ENCODE measurements around the gene TRIM54. TPM values are rescaled to one million over a fixed set of nuclear protein-coding genes. Genes with fewer than 3 reads are reported as not detected.

Gene TRIM54
- total and polyA plus RNA-seq, 9 of the 15 experiments (the other 6 are each of a cell fraction or from before 2014, with no cell fraction given), result not detected

GRCh38 chr2:27322766-27323595 is 40.8 kb downstream of the TRIM54 start, which contains the start of gene MPV17 (continued):
- no peak for TF ChIP-seq ZNF347 (CRISPR knock-in tag; IDR thresholded peaks at IDR 0.05; ENCODE audit: low read depth)
- no peak for TF ChIP-seq CCAR2 (IDR thresholded peaks at IDR 0.05; ENCODE audit: low read depth, low read length)
- TF ChIP-seq GABPA (tag; conservative IDR thresholded peaks at IDR 0.05; ENCODE audit: low read depth), result peak; percentile 94
- TF ChIP-seq CHD2 (IDR thresholded peaks at IDR 0.05; ENCODE audit: low read depth, low read length), result peak; percentile 56; the same call in 1 of the 2 replicates
- 0 out of 2 replicates have a peak, but pooled peaks have one; percentile 25 for TF ChIP-seq SMAD3 (CRISPR knock-in tag; conservative IDR thresholded peaks at IDR 0.05)
- no peak for TF ChIP-seq HOXB6 (CRISPR knock-in tag; IDR thresholded peaks at IDR 0.05; ENCODE audit: borderline replicate concordance)
- no peak for TF ChIP-seq KAT2B (IDR thresholded peaks at IDR 0.05; ENCODE audit: low read depth, low read length)
- 0 out of 2 replicates have a peak, but pooled peaks have one; percentile 34 for TF ChIP-seq THRB (CRISPR knock-in tag; conservative IDR thresholded peaks at IDR 0.05)
- TF ChIP-seq KAT7 (CRISPR knock-in tag; IDR thresholded peaks at IDR 0.05; ENCODE audit: borderline replicate concordance), result 0 out of 2 replicates have a peak, but pooled peaks have one; percentile 30
- peak in 1 of 2 experiments; percentile 89; a peak in 2 of 4 replicates for TF ChIP-seq HDAC1 (IDR thresholded peaks at IDR 0.05)
- no peak for TF ChIP-seq MXD1 (CRISPR knock-in tag; IDR thresholded peaks at IDR 0.05; ENCODE audit: borderline replicate concordance, poor library complexity, severe bottlenecking)
- TF ChIP-seq EP400 (IDR thresholded peaks at IDR 0.05), result peak; percentile 91
- no peak for TF ChIP-seq SREBF1 (IDR thresholded peaks at IDR 0.05; ENCODE audit: borderline replicate concordance, low read depth, low read length)
- peak; percentile 70 for TF ChIP-seq CBFA2T2 (conservative IDR thresholded peaks at IDR 0.05)
- no peak for TF ChIP-seq KDM1A (IDR thresholded peaks at IDR 0.05)
- no peak for TF ChIP-seq ETV5 (CRISPR knock-in tag; IDR thresholded peaks at IDR 0.05; ENCODE audit: low read depth)
- TF ChIP-seq PYGO2 (tag; IDR thresholded peaks at IDR 0.05), result no peak
- TF ChIP-seq SMAD1 (IDR thresholded peaks at IDR 0.05; ENCODE audit: low read depth, low read length, partially characterized antibody), result peak; percentile 81
- TF ChIP-seq XRCC3 (IDR thresholded peaks at IDR 0.05), result no peak
- TF ChIP-seq IFI16 (CRISPR knock-in tag; IDR thresholded peaks at IDR 0.05), result no peak
- 0 out of 4 replicates have a peak, but pooled peaks of 1 of the 2 experiments have one; percentile 28 for TF ChIP-seq ZNF639 (CRISPR knock-in tag; conservative IDR thresholded peaks at IDR 0.05 in 1 of 2, IDR thresholded peaks at IDR 0.05 in 1 of 2)
- TF ChIP-seq ZNF507 (tag; conservative IDR thresholded peaks at IDR 0.05), result no peak
- TF ChIP-seq ZNF511 (CRISPR knock-in tag; IDR thresholded peaks at IDR 0.05), result no peak
- peak; percentile 76 for TF ChIP-seq KDM5B (IDR thresholded peaks at IDR 0.05; ENCODE audit: insufficient replicate concordance, low read depth, low read length)
